ENCODE results near the gene TDRD10. TPM values are rescaled to one million over a fixed set of nuclear protein-coding genes. Genes with fewer than 3 reads are reported as not detected.

TDRD10 gene
- polyA plus RNA-seq, 2 of the 4 experiments (the other 2 are of a cell fraction): 0.04 TPM; not detected in 1

- ChIA-PET POLR2A (interaction anchor here (1.0 to 1.1 kb wide), 2 partner anchors 9 to 69 kb away, joined by 4 to 5 read pairs; partner anchors contain the start of gene CHRNB2), CTCF (interaction anchor here (0.7 to 3.9 kb wide), 45 partner anchors 8 to 526 kb away, joined by 3 to 26 read pairs (median 5); partner anchors contain the start of genes CHRNB2, PBXIP1, PMVK and PYGO2)
- Histone ChIP-seq H3K4me2 (peak overlapping the region; percentile 85), H3K9me3 (no peaks in the 10 kb centered on the region), H3K4me3 (peak overlapping the region; percentile 85), H3K4me1 (peaks cover 16% of the 10 kb centered on the region), H3K27ac (peak overlapping the region; percentile 93 to 96)
- FAIRE-seq: no peak
- peak; percentile 92 to 99 for DNase-seq (ENCODE audit: low read depth in 1 of 2, low spot score in 1 of 2)
- WGBS (ENCODE audit: missing lambda C conversion rate): 1% methylated on average over 25 of the region's 57 CpGs
- ATAC-seq: peak; percentile 90 to 94
- TF ChIP-seq REST (IDR thresholded peaks at IDR 0.05) (no peak), CHD2 (IDR thresholded peaks at IDR 0.05; ENCODE audit: low read length, partially characterized antibody) (no peak), HOXB13 (CRISPR knock-in tag; IDR thresholded peaks at IDR 0.05; ENCODE audit: low read depth) (peak; percentile 73; the same call in 1 of the 2 replicates), CEBPB (IDR thresholded peaks at IDR 0.05) (no peak), SMC3 (IDR thresholded peaks at IDR 0.05) (no peak), FOSB (CRISPR knock-in tag; IDR thresholded peaks at IDR 0.05) (0 out of 2 replicates have a peak, but pooled peaks have one; percentile 68), JUNB (IDR thresholded peaks at IDR 0.05) (no peak), HOXA7 (CRISPR knock-in tag; IDR thresholded peaks at IDR 0.05) (no peak), EP300 (IDR thresholded peaks at IDR 0.05) (no peak), ZNF302 (CRISPR knock-in tag; IDR thresholded peaks at IDR 0.05) (no peak), TFCP2L1 (CRISPR knock-in tag; IDR thresholded peaks at IDR 0.05) (no peak), CBX2 (IDR thresholded peaks at IDR 0.05; ENCODE audit: borderline replicate concordance, low read depth) (no peak), MAFK (IDR thresholded peaks at IDR 0.05; ENCODE audit: partially characterized antibody) (no peak), JUN (IDR thresholded peaks at IDR 0.05) (peak in 1 of 2 experiments; percentile 51; a peak in 3 of 5 replicates), ELK1 (IDR thresholded peaks at IDR 0.05; ENCODE audit: low read depth, low read length) (no peak), SREBF2 (IDR thresholded peaks at IDR 0.05) (no peak), NR3C1 (IDR thresholded peaks at IDR 0.05) (no peak), RCOR1 (IDR thresholded peaks at IDR 0.05; ENCODE audit: low read depth, low read length) (0 out of 2 replicates have a peak, but pooled peaks have one; percentile 83), FOSL2 (IDR thresholded peaks at IDR 0.05) (no peak), FOSL2 (CRISPR knock-in tag; IDR thresholded peaks at IDR 0.05) (0 out of 2 replicates have a peak, but pooled peaks have one; percentile 6), KDM5A (IDR thresholded peaks at IDR 0.05) (no peak), POLR2AphosphoS2 (conservative IDR thresholded peaks at IDR 0.05; ENCODE audit: low read length) (no peak), TP53 (CRISPR knock-in tag; IDR thresholded peaks at IDR 0.05) (peak; percentile 83), CBX8 (IDR thresholded peaks at IDR 0.05) (no peak), EHMT2 (IDR thresholded peaks at IDR 0.05; ENCODE audit: low read depth) (no peak), HMGXB4 (CRISPR knock-in tag; IDR thresholded peaks at IDR 0.05; ENCODE audit: borderline replicate concordance) (no peak), HEYL (CRISPR knock-in tag; IDR thresholded peaks at IDR 0.05) (no peak; the same call in 1 of the 2 replicates), CHD4 (IDR thresholded peaks at IDR 0.05; ENCODE audit: borderline replicate concordance) (peak; percentile 95), NPAS2 (CRISPR knock-in tag; IDR thresholded peaks at IDR 0.05; ENCODE audit: borderline replicate concordance) (peak; percentile 89), EHF (CRISPR knock-in tag; IDR thresholded peaks at IDR 0.05) (no peak), RFX5 (IDR thresholded peaks at IDR 0.05) (no peak), HDAC2 (IDR thresholded peaks at IDR 0.05) (peak; percentile 95), RNF2 (IDR thresholded peaks at IDR 0.05; ENCODE audit: borderline replicate concordance, low read depth) (peak; percentile 79; the same call in 1 of the 2 replicates), ESRRA (IDR thresholded peaks at IDR 0.05; ENCODE audit: borderline replicate concordance, low read length) (peak; percentile 64; the same call in 1 of the 2 replicates), RARB (CRISPR knock-in tag; IDR thresholded peaks at IDR 0.05) (no peak)
These were observed 56.9 kb downstream of the TDRD10 start for GRCh38 chr1:154558720-154559465.

Measured in A549 (cell line).